Skin epidermis (tissue), 12 donors: ENCODE measurements around the gene ENTPD1.

Experiments
- H3K27ac ChIP-seq, 21 experiments: fragments of 200-600 bp; sonication (generic) in 11 of 21; one replicate each; pipeline ENCODE4 v1.5.0; 2020; ENCODE audit warnings: mild to moderate bottlenecking in 3 of 21, inconsistent platforms in 2 of 21, moderate library complexity in 2 of 21
- H3K4me3 ChIP-seq, 7 experiments: fragments of 200-600 bp; sonication (generic) in 2 of 7; one replicate each; pipeline ENCODE4 v1.5.0; 2020; ENCODE audit warnings: inconsistent platforms in 2 of 7, mild to moderate bottlenecking in 2 of 7, moderate library complexity in 1 of 7

Gene ENTPD1

GRCh38 chr10:95815701-95816240 is 59.8 kb downstream of the ENTPD1 start:
- H3K27ac ChIP-seq = peak overlapping the region in 17 of 21 experiments; percentile 5 to 88 (median 66)
- H3K4me3 ChIP-seq = no peak overlapping the region

GRCh38 chr10:95818010-95818409 is 62.0 kb downstream of the ENTPD1 start:
- H3K4me3 ChIP-seq = no peak overlapping the region
- H3K27ac ChIP-seq = peak overlapping the region in 14 of 21 experiments; percentile 14 to 84 (median 30)

- peak overlapping the region in 15 of 21 experiments; percentile 4 to 84 (median 33) for H3K27ac ChIP-seq
- no peak overlapping the region for H3K4me3 ChIP-seq
Measured at GRCh38 chr10:95818668-95819067, 62.7 kb downstream of the ENTPD1 start.

- peak overlapping the region in 13 of 21 experiments; percentile 9 to 84 (median 47) for H3K27ac ChIP-seq
- no peak overlapping the region for H3K4me3 ChIP-seq
Measured at GRCh38 chr10:95819620-95820329, 63.8 kb downstream of the ENTPD1 start.

- H3K27ac ChIP-seq = peak overlapping the region in 10 of 21 experiments; percentile 19 to 84 (median 40)
- H3K4me3 ChIP-seq = no peak overlapping the region
Measured at GRCh38 chr10:95820363-95820762, 64.4 kb downstream of the ENTPD1 start.

GRCh38 chr10:95821720-95822119 is 65.8 kb downstream of the ENTPD1 start:
- Histone ChIP-seq H3K27ac (peak overlapping the region in 3 of 21 experiments; percentile 47 to 71 (median 49)), H3K4me3 (no peak overlapping the region)

- H3K4me3 ChIP-seq = no peak overlapping the region
- H3K27ac ChIP-seq = peak overlapping the region in 5 of 21 experiments; percentile 34 to 82 (median 62)
Measured at GRCh38 chr10:95830044-95830443, 74.1 kb downstream of the ENTPD1 start.

- H3K27ac ChIP-seq = peak overlapping the region in 12 of 21 experiments; percentile 2 to 82 (median 57)
Measured at GRCh38 chr10:95831076-95831475, 75.1 kb downstream of the ENTPD1 start.

GRCh38 chr10:95831515-95831914 is 75.6 kb downstream of the ENTPD1 start:
- H3K4me3 ChIP-seq = no peak overlapping the region
- peak overlapping the region in 16 of 21 experiments; percentile 2 to 82 (median 57) for H3K27ac ChIP-seq

More at GRCh38 chr10:95831076-95831475, 75.1 kb downstream of the ENTPD1 start:
- H3K4me3 ChIP-seq = no peak overlapping the region

GRCh38 chr10:95832216-95833041 is 76.5 kb downstream of the ENTPD1 start:
- peak overlapping the region in 18 of 21 experiments; percentile 7 to 82 (median 57) for H3K27ac ChIP-seq

GRCh38 chr10:95833042-95833610 is 77.2 kb downstream of the ENTPD1 start:
- H3K4me3 ChIP-seq = no peak overlapping the region
- peak overlapping the region in 18 of 21 experiments; percentile 5 to 82 (median 51) for H3K27ac ChIP-seq

More at GRCh38 chr10:95832216-95833041, 76.5 kb downstream of the ENTPD1 start:
- no peak overlapping the region for H3K4me3 ChIP-seq

GRCh38 chr10:95834406-95834805 is 78.4 kb downstream of the ENTPD1 start:
- H3K27ac ChIP-seq = peak overlapping the region in 7 of 21 experiments; percentile 10 to 82 (median 55)
- H3K4me3 ChIP-seq = no peak overlapping the region

GRCh38 chr10:95835149-95835860 is 79.3 kb downstream of the ENTPD1 start:
- Histone ChIP-seq H3K4me3 (no peak overlapping the region), H3K27ac (peak overlapping the region in 3 of 21 experiments; percentile 71 to 82 (median 82))

- Histone ChIP-seq H3K27ac (peak overlapping the region in 4 of 21 experiments; percentile 3 to 80 (median 69)), H3K4me3 (no peak overlapping the region)
Measured at GRCh38 chr10:95835911-95836310, 79.9 kb downstream of the ENTPD1 start.

GRCh38 chr10:95836610-95837355 is 80.8 kb downstream of the ENTPD1 start:
- no peak overlapping the region for H3K4me3 ChIP-seq
- H3K27ac ChIP-seq = peak overlapping the region in 18 of 21 experiments; percentile 3 to 80 (median 48)

- Histone ChIP-seq H3K27ac (peak overlapping the region in 18 of 21 experiments; percentile 3 to 80 (median 48)), H3K4me3 (no peak overlapping the region)
Measured at GRCh38 chr10:95837356-95837776, 81.4 kb downstream of the ENTPD1 start.

- peak overlapping the region in 14 of 21 experiments; percentile 12 to 80 (median 56) for H3K27ac ChIP-seq
- H3K4me3 ChIP-seq = no peak overlapping the region
Measured at GRCh38 chr10:95837783-95838182, 81.8 kb downstream of the ENTPD1 start.

- Histone ChIP-seq H3K27ac (peak overlapping the region in 12 of 21 experiments; percentile 17 to 81 (median 50)), H3K4me3 (no peak overlapping the region)
Measured at GRCh38 chr10:95840121-95840520, 84.2 kb downstream of the ENTPD1 start.
